Right atrium auricular region (tissue), 2 donors: Measurements from ENCODE around the gene ZNF281. TPM values are rescaled to one million over a fixed set of nuclear protein-coding genes. Genes with fewer than 3 reads are reported as not detected.
"Not testable (repeated sequence)": the region's sequence is repeated elsewhere in the genome, so short reads cannot be mapped to it uniquely, and the experiment has no call there.

ENCODE experiments used
- DNase-seq: peaks from one replicate; pipeline ENCODE4 v3.0.0-alpha.2; 2019; ENCODE audit warnings: low spot score
- H3K27ac ChIP-seq, 2 donors: fragments of 200-600 bp; sonication (generic); 1 replicate in 1 of 2; 2 replicates in 1 of 2; pipeline ENCODE4 v1.5.1; 2016 to 2019
- H3K27me3 ChIP-seq, 2 donors: fragments of 200-600 bp; sonication (generic); one replicate each; pipeline versions ENCODE4 v1.5.1 to v1.6.0; 2017 to 2019
- H3K36me3 ChIP-seq: fragments of 200-600 bp; sonication (generic); one replicate; pipeline ENCODE4 v1.5.1; 2016
- H3K4me1 ChIP-seq, 2 donors: fragments of 200-600 bp; sonication (generic); one replicate each; pipeline versions ENCODE4 v1.5.1 to v1.6.0; 2017 to 2019
- H3K4me3 ChIP-seq, 2 donors: fragments of 200-600 bp; sonication (generic); 1 replicate in 1 of 2; 2 replicates in 1 of 2; pipeline ENCODE4 v1.5.1; 2017 to 2019; ENCODE audit warnings: mild to moderate bottlenecking in 1 of 2, moderate library complexity in 1 of 2
- H3K9me3 ChIP-seq, 2 donors: fragments of 200-600 bp; sonication (generic); one replicate each; pipeline ENCODE4 v1.5.1; 2019
- CTCF ChIP-seq, 2 donors: fragments of 200-600 bp; sonication (generic); IDR thresholded peaks; one replicate each; pipeline ENCODE4 v1.5.1; 2019; ENCODE audit warnings: antibody characterized with exemption in 2 of 2
- total RNA-seq, 2 donors: library from RNA; depleted of rRNA; stranded (reverse); fragments of >200 nt; gene quantifications; one replicate each; pipeline ENCODE4 v1.1.0, GENCODE V29; 2016

ZNF281 gene
- total RNA-seq, 2 donors from 2014 or later: 6.9 to 11.4 TPM

GRCh38 chr1:200362421-200362820, 47.4 kb downstream of the ZNF281 start:
- TF ChIP-seq CTCF (IDR thresholded peaks at IDR 0.05): no peak
- DNase-seq: no peak
- H3K9me3 ChIP-seq: no peaks in the 10 kb centered on the region

GRCh38 chr1:200359610-200360163, 50.1 kb downstream of the ZNF281 start:
- Histone ChIP-seq H3K27me3 (no peaks in the 10 kb centered on the region), H3K4me1 (no peaks in the 10 kb centered on the region), H3K36me3 (no peaks in the 10 kb centered on the region), H3K27ac (no peak overlapping the region), H3K9me3 (no peaks in the 10 kb centered on the region), H3K4me3 (no peak overlapping the region)
- no peak for DNase-seq
- no peak for TF ChIP-seq CTCF (IDR thresholded peaks at IDR 0.05)

More at GRCh38 chr1:200362421-200362820, 47.4 kb downstream of the ZNF281 start:
- Histone ChIP-seq H3K27ac (no peak overlapping the region), H3K36me3 (no peaks in the 10 kb centered on the region), H3K4me3 (no peak overlapping the region), H3K4me1 (no peaks in the 10 kb centered on the region), H3K27me3 (no peaks in the 10 kb centered on the region)

GRCh38 chr1:200357925-200358324, 51.9 kb downstream of the ZNF281 start:
- H3K27ac ChIP-seq, H3K27me3 ChIP-seq, H3K36me3 ChIP-seq, H3K4me3 ChIP-seq, DNase-seq, H3K9me3 ChIP-seq, H3K4me1 ChIP-seq: not testable (repeated sequence)

- Histone ChIP-seq H3K4me3 (no peak overlapping the region), H3K36me3 (no peaks in the 10 kb centered on the region), H3K27me3 (no peaks in the 10 kb centered on the region), H3K4me1 (no peaks in the 10 kb centered on the region), H3K9me3 (no peaks in the 10 kb centered on the region), H3K27ac (no peak overlapping the region)
- TF ChIP-seq CTCF (IDR thresholded peaks at IDR 0.05): no peak
- no peak for DNase-seq
Observed at GRCh38 chr1:200355801-200356200, 54.0 kb downstream of the ZNF281 start.

Other genes with a start within 250 kb of the ZNF281 start
- gene KIF14, start 210.7 kb upstream of the ZNF281 start, total RNA-seq: under 1 TPM in 1 of 2 donors, not detected in 1; 0.41 TPM